KOPT-K1 (cell line): Measurements from ENCODE around the gene ARID3B.

Source experiments
- H3K27ac ChIP-seq: fragments of 200-600 bp; sonication (generic); 2 replicates; pipeline ENCODE4 v1.5.1; 2016; ENCODE audit warnings: antibody characterized with exemption, mild to moderate bottlenecking, low read depth, low read length; ENCODE audit not compliant: poor library complexity, severe bottlenecking
- H3K36me3 ChIP-seq: fragments of 200-600 bp; sonication (generic); 2 replicates; pipeline ENCODE4 v1.5.1; 2017; ENCODE audit warnings: antibody characterized with exemption, mild to moderate bottlenecking, low read length, moderate library complexity; ENCODE audit not compliant: insufficient read depth
- H3K9me3 ChIP-seq: fragments of 200-600 bp; sonication (generic); 2 replicates; pipeline ENCODE4 v1.5.1; 2017; ENCODE audit warnings: antibody characterized with exemption, low read length, mild to moderate bottlenecking; ENCODE audit not compliant: insufficient read depth, poor library complexity, severe bottlenecking

Gene ARID3B

DNA sequence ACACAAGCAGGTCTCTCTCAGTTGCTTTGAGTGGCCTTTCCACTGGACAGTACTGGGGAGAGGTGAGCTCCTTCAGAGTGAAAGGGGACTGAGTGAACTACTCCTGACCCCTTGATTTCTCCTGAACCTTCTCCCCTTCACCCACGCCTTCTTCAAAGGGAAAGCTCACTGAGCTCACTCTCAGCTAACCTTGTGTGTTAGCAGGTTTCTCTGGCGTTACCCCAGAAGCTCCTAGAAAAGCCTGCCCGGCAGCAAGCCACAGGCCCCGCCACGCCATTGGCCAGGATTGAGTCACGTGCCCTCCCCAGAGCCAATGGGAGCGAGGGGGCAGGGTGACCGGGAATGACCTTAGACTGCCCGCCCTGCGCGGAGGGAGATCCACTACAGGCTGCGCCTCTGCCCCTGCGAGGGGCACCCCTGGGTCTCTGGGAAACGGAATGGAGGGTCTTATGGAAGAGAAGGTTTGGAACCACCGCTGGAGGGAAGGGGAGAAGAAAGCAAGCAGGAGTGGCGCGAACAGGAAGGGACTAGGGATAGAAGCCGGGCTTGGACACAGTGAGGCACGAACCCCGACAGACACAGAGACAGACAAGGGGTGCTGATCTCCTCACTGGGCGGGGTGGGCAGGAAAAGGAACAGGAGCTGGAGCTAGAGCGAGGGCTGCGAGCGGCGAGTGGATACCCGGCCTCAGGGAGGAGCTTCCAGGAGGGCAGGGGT lies 57.3 kb downstream of the ARID3B start:
- Histone ChIP-seq H3K9me3 (no peaks in the 10 kb centered on the region), H3K36me3 (peaks cover 46% of the 10 kb centered on the region), H3K27ac (no peak overlapping the region)

- Histone ChIP-seq H3K9me3 (no peaks in the 10 kb centered on the region), H3K27ac (no peak overlapping the region), H3K36me3 (peaks cover 38% of the 10 kb centered on the region)
Observed at GRCh38 chr15:74599156-74599555, 58.1 kb downstream of the ARID3B start.

DNA sequence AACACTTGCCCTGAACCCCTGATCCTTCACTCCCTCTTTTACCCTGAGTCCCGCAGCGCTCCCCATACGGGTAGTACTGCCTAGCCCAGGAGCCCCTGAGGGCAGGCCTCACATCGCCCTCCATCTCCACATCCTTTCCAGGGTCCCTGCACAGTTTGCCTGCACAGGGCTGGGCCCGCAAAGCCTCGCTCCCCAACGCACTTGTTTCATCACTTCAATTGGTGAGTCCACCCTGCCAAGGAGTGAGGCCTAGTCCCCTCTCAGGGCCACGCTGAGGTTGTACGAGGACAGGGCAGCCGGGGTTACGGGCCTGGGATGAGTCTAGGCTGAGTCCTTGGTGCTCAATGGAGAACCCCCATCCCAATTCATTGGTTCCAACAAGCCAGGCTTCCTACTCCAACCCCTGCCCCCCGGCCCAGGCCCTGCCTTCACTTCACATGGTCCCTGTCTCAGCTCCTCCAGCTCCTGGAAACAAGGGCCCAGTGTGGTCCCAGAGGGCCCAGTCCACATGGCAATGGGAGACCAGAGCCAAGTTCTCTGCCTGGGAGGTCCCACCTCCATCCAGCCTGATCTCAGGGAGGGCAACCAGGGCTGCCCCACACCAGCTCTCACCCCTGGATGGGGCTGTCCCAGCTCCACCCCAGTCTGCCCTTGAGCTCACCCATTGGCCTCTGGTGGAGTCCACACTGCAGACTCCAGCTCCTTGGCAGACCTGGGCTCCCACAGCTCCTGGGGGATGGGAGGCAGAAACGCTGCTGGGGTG lies 62.2 kb downstream of the ARID3B start:
- no peaks in the 10 kb centered on the region for H3K9me3 ChIP-seq
- H3K27ac ChIP-seq, result no peak overlapping the region
- H3K36me3 ChIP-seq, result peaks cover 17% of the 10 kb centered on the region; the same call in 1 of the 2 replicates

- Histone ChIP-seq H3K9me3 (no peaks in the 10 kb centered on the region), H3K27ac (no peak overlapping the region), H3K36me3 (peaks cover 9% of the 10 kb centered on the region; the same call in 1 of the 2 replicates)
Observed at GRCh38 chr15:74603789-74604705, 63.0 kb downstream of the ARID3B start.

DNA sequence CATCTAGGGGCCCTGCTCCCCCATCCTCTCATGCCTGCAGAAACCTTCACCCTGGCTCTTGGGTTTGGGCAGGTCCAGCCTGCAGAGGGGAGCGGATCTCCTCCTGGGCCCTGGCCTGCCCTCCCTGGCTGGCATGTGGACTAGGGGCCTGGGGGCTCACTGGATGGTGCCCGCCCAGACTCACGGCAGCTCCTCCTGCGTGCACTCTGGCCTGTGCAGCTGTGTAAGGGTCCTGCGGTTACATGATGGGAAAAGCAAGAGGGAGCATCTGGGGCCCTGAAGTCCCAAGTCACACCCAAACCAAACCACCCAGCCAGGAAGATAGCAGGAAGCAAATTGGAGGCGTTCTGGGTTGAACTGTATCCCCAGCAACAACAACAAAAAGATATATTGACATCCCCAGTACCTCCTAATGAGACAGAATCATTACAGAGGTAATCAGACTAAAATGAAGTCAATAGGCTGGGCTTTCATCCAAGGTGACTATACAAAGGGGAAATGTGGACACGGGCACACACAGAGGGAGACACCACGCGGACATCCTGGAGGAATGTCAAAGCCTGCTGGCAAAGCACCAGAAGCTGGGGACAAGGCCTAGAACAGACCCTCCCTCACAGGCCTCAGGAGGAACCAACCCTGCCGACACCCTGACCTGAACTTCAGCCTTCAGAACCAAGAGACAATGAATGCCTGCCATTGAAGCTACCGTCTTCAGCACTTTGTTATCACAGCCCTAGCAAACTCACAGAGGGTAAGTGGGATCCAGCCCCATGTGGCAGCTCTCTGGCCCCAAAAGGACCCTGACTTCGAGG lies 64.2 kb downstream of the ARID3B start:
- H3K9me3 ChIP-seq, result no peaks in the 10 kb centered on the region
- H3K27ac ChIP-seq, result no peak overlapping the region
- H3K36me3 ChIP-seq, result no peaks in the 10 kb centered on the region

- no peaks in the 10 kb centered on the region for H3K9me3 ChIP-seq
- no peaks in the 10 kb centered on the region for H3K36me3 ChIP-seq
- H3K27ac ChIP-seq, result no peak overlapping the region
Observed at GRCh38 chr15:74605795-74606150, 64.8 kb downstream of the ARID3B start.

- H3K27ac ChIP-seq, result no peak overlapping the region
- no peaks in the 10 kb centered on the region for H3K9me3 ChIP-seq
- H3K36me3 ChIP-seq, result no peaks in the 10 kb centered on the region
Observed at GRCh38 chr15:74608786-74609185, 67.8 kb downstream of the ARID3B start.

DNA sequence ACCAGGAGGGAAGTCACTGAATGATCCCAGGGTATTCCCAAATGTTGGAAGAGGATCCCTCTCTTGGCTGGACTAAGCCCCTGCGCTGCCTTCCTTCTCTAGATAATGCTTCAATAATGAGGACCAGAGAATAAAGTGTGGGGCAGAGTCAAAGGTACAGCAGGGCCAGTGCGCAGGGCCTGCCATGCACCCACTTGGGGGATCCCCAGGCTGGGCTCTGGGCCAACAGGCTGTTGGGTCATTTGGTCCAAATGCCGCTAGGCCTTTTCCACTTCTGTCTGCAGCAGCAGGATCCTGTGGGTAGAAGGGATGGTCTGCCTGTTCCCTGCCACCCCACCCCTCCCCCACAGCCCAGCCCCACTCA lies 68.9 kb downstream of the ARID3B start:
- no peaks in the 10 kb centered on the region for H3K9me3 ChIP-seq
- no peak overlapping the region for H3K27ac ChIP-seq
- H3K36me3 ChIP-seq, result no peaks in the 10 kb centered on the region

GRCh38 chr15:74610302-74610951 lies 69.4 kb downstream of the ARID3B start:
- no peaks in the 10 kb centered on the region for H3K36me3 ChIP-seq
- no peak overlapping the region for H3K27ac ChIP-seq
- H3K9me3 ChIP-seq, result no peaks in the 10 kb centered on the region

DNA sequence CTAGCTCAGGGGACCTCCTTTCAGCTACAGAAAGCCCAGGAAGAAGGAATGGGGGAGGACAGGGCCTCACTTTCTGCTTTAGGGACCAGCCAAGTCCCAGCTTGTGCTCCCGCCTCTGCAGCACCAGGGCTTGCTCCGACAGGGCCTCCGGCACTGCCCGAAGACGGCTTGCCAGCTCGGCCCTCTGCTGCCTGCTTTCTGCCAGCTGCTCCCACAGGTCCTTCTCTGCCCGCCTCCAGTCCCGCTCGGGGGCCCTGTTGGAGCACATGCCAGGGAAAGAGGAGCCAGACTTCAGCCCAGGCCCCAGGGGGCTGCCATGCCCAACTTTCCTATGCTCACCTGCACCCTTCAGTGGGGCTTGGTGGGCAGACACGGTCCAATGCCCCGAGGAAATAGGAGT lies 70.3 kb downstream of the ARID3B start:
- Histone ChIP-seq H3K9me3 (no peaks in the 10 kb centered on the region), H3K36me3 (no peaks in the 10 kb centered on the region), H3K27ac (no peak overlapping the region)

- no peaks in the 10 kb centered on the region for H3K36me3 ChIP-seq
- no peaks in the 10 kb centered on the region for H3K9me3 ChIP-seq
- H3K27ac ChIP-seq, result no peak overlapping the region
Observed at GRCh38 chr15:74611834-74612233, 70.8 kb downstream of the ARID3B start.

DNA sequence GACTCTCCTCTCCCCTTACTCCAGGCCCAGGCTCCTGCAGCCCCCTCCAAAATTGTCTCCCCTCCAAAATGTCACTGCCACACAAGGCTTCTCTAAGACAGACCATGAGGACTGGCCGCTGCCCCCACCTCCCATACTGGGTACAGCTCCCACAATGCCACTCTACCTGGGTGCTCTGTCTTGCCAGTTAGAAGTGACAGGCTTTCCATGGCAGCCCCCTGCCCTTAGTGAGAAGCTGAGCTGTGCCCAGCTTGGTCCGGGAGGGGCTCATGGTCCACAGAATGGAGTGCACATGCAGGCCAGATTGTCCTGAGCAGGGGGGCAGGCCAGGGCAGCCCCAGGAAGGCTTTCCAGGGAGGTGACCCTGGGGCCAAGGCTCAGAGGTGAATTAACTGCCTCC lies 71.7 kb downstream of the ARID3B start:
- no peak overlapping the region for H3K27ac ChIP-seq
- H3K36me3 ChIP-seq, result peaks cover under 1% of the 10 kb centered on the region; the same call in 1 of the 2 replicates
- no peaks in the 10 kb centered on the region for H3K9me3 ChIP-seq

- Histone ChIP-seq H3K36me3 (peaks cover 6% of the 10 kb centered on the region; the same call in 1 of the 2 replicates), H3K27ac (no peak overlapping the region), H3K9me3 (no peaks in the 10 kb centered on the region)
Observed at GRCh38 chr15:74613089-74613952, 72.3 kb downstream of the ARID3B start.
